Stimulated activated memory B cell treated with anti-CD40 and anti-IgM and Interleukin-4, amounts not matched to agents 10 μg/mL and 1 μg/mL and 100 μg/mL, for 72 hours (primary cell): Measurements from ENCODE around the gene SYTL2.

Experiments used
- ATAC-seq: fragments of 150-1000 bp; cut with Tn5 transposase; 2 replicates; pipeline ENCODE4 v1.10.0; 2021
- H3K27ac Mint-ChIP-seq: one replicate; pipeline ENCODE4 v1.8.0; 2022; ENCODE audit warnings: mild to moderate bottlenecking, mixed read lengths
- H3K27me3 Mint-ChIP-seq: one replicate; pipeline ENCODE4 v1.8.0; 2022; ENCODE audit warnings: mixed read lengths
- H3K36me3 Mint-ChIP-seq: one replicate; pipeline ENCODE4 v1.8.0; 2022; ENCODE audit warnings: mixed read lengths
- H3K4me1 Mint-ChIP-seq: one replicate; pipeline ENCODE4 v1.8.0; 2022; ENCODE audit warnings: mixed read lengths
- H3K4me3 Mint-ChIP-seq: one replicate; pipeline ENCODE4 v1.8.0; 2022; ENCODE audit warnings: mild to moderate bottlenecking, moderate library complexity, mixed read lengths
- H3K9me3 Mint-ChIP-seq: one replicate; pipeline ENCODE4 v1.8.0; 2022; ENCODE audit warnings: mixed read lengths

Gene SYTL2

GRCh38 chr11:85723088-85723487 lies 87.9 kb downstream of the SYTL2 start:
- no peaks in the 10 kb centered on the region for H3K4me1 Mint-ChIP-seq
- no peak for ATAC-seq
- no peak overlapping the region for H3K27ac Mint-ChIP-seq
- peaks cover 9% of the 10 kb centered on the region for H3K27me3 Mint-ChIP-seq
- H3K9me3 Mint-ChIP-seq = no peaks in the 10 kb centered on the region
- H3K4me3 Mint-ChIP-seq = no peak overlapping the region
- H3K36me3 Mint-ChIP-seq = no peaks in the 10 kb centered on the region

- no peaks in the 10 kb centered on the region for H3K4me1 Mint-ChIP-seq
- no peak for ATAC-seq
- H3K27ac Mint-ChIP-seq = no peak overlapping the region
- no peaks in the 10 kb centered on the region for H3K36me3 Mint-ChIP-seq
- no peaks in the 10 kb centered on the region for H3K9me3 Mint-ChIP-seq
- H3K4me3 Mint-ChIP-seq = no peak overlapping the region
- H3K27me3 Mint-ChIP-seq = peaks cover 9% of the 10 kb centered on the region
Observed at GRCh38 chr11:85721191-85721590, 89.8 kb downstream of the SYTL2 start.

GRCh38 chr11:85718991-85719807 lies 91.7 kb downstream of the SYTL2 start:
- Mint-ChIP-seq H3K27me3 (peaks cover 3% of the 10 kb centered on the region), H3K4me3 (no peak overlapping the region), H3K9me3 (no peaks in the 10 kb centered on the region), H3K4me1 (no peaks in the 10 kb centered on the region), H3K27ac (no peak overlapping the region), H3K36me3 (no peaks in the 10 kb centered on the region)
- no peak for ATAC-seq

GRCh38 chr11:85718126-85718943 lies 92.6 kb downstream of the SYTL2 start:
- no peak for ATAC-seq
- H3K9me3 Mint-ChIP-seq = no peaks in the 10 kb centered on the region
- H3K27ac Mint-ChIP-seq = no peak overlapping the region
- H3K36me3 Mint-ChIP-seq = no peaks in the 10 kb centered on the region
- H3K4me3 Mint-ChIP-seq = no peak overlapping the region
- no peaks in the 10 kb centered on the region for H3K27me3 Mint-ChIP-seq
- H3K4me1 Mint-ChIP-seq = no peaks in the 10 kb centered on the region

- H3K27me3 Mint-ChIP-seq = peaks cover 8% of the 10 kb centered on the region
- H3K4me3 Mint-ChIP-seq = no peak overlapping the region
- H3K36me3 Mint-ChIP-seq = no peaks in the 10 kb centered on the region
- ATAC-seq = no peak
- no peaks in the 10 kb centered on the region for H3K4me1 Mint-ChIP-seq
- H3K9me3 Mint-ChIP-seq = no peaks in the 10 kb centered on the region
- no peak overlapping the region for H3K27ac Mint-ChIP-seq
Observed at GRCh38 chr11:85717429-85717828, 93.5 kb downstream of the SYTL2 start.

GRCh38 chr11:85712953-85713352 lies 98.0 kb downstream of the SYTL2 start:
- H3K27me3 Mint-ChIP-seq = peaks cover 8% of the 10 kb centered on the region
- H3K27ac Mint-ChIP-seq = no peak overlapping the region
- no peak for ATAC-seq
- H3K36me3 Mint-ChIP-seq = no peaks in the 10 kb centered on the region
- H3K4me1 Mint-ChIP-seq = no peaks in the 10 kb centered on the region
- H3K9me3 Mint-ChIP-seq = no peaks in the 10 kb centered on the region
- H3K4me3 Mint-ChIP-seq = no peak overlapping the region

GRCh38 chr11:85710917-85711316 lies 100.0 kb downstream of the SYTL2 start:
- H3K27ac Mint-ChIP-seq = no peak overlapping the region
- H3K9me3 Mint-ChIP-seq = no peaks in the 10 kb centered on the region
- no peak overlapping the region for H3K4me3 Mint-ChIP-seq
- H3K4me1 Mint-ChIP-seq = no peaks in the 10 kb centered on the region
- ATAC-seq = no peak
- peaks cover 8% of the 10 kb centered on the region for H3K27me3 Mint-ChIP-seq
- H3K36me3 Mint-ChIP-seq = no peaks in the 10 kb centered on the region

- no peak overlapping the region for H3K4me3 Mint-ChIP-seq
- no peak overlapping the region for H3K27ac Mint-ChIP-seq
- H3K27me3 Mint-ChIP-seq = peaks cover 8% of the 10 kb centered on the region
- H3K36me3 Mint-ChIP-seq = no peaks in the 10 kb centered on the region
- ATAC-seq = no peak
- H3K4me1 Mint-ChIP-seq = no peaks in the 10 kb centered on the region
- no peaks in the 10 kb centered on the region for H3K9me3 Mint-ChIP-seq
Observed at GRCh38 chr11:85709941-85710702, 100.8 kb downstream of the SYTL2 start.

- peaks cover 16% of the 10 kb centered on the region for H3K27me3 Mint-ChIP-seq
- H3K36me3 Mint-ChIP-seq = peaks cover 4% of the 10 kb centered on the region
- H3K9me3 Mint-ChIP-seq = no peaks in the 10 kb centered on the region
- H3K4me1 Mint-ChIP-seq = no peaks in the 10 kb centered on the region
- no peak overlapping the region for H3K27ac Mint-ChIP-seq
- ATAC-seq = no peak
- H3K4me3 Mint-ChIP-seq = no peak overlapping the region
Observed at GRCh38 chr11:85705800-85706199, 105.1 kb downstream of the SYTL2 start.

GRCh38 chr11:85704967-85705366 lies 106.0 kb downstream of the SYTL2 start:
- Mint-ChIP-seq H3K4me1 (peaks cover 4% of the 10 kb centered on the region), H3K27me3 (peaks cover 16% of the 10 kb centered on the region), H3K4me3 (no peak overlapping the region), H3K27ac (no peak overlapping the region), H3K9me3 (no peaks in the 10 kb centered on the region), H3K36me3 (peaks cover 4% of the 10 kb centered on the region)
- no peak for ATAC-seq

- Mint-ChIP-seq H3K27me3 (peaks cover 16% of the 10 kb centered on the region), H3K9me3 (no peaks in the 10 kb centered on the region), H3K27ac (peak overlapping the region; percentile 55), H3K36me3 (peaks cover 4% of the 10 kb centered on the region), H3K4me1 (peaks cover 19% of the 10 kb centered on the region), H3K4me3 (no peak overlapping the region)
- ATAC-seq = no peak
Observed at GRCh38 chr11:85699957-85700741, 110.8 kb downstream of the SYTL2 start.

GRCh38 chr11:85698195-85698594 lies 112.7 kb downstream of the SYTL2 start:
- Mint-ChIP-seq H3K9me3 (no peaks in the 10 kb centered on the region), H3K27ac (no peak overlapping the region), H3K27me3 (peaks cover 9% of the 10 kb centered on the region), H3K36me3 (peaks cover 4% of the 10 kb centered on the region), H3K4me3 (no peak overlapping the region), H3K4me1 (peaks cover 19% of the 10 kb centered on the region)
- ATAC-seq = no peak

- Mint-ChIP-seq H3K9me3 (no peaks in the 10 kb centered on the region), H3K4me3 (no peak overlapping the region), H3K27ac (no peak overlapping the region), H3K36me3 (peaks cover 2% of the 10 kb centered on the region), H3K4me1 (peaks cover 19% of the 10 kb centered on the region), H3K27me3 (peaks cover 5% of the 10 kb centered on the region)
- no peak for ATAC-seq
Observed at GRCh38 chr11:85697747-85698146, 113.2 kb downstream of the SYTL2 start.

- Mint-ChIP-seq H3K27me3 (peaks cover 14% of the 10 kb centered on the region), H3K27ac (no peak overlapping the region), H3K4me1 (peaks cover 19% of the 10 kb centered on the region), H3K4me3 (no peak overlapping the region), H3K9me3 (no peaks in the 10 kb centered on the region), H3K36me3 (no peaks in the 10 kb centered on the region)
- ATAC-seq = no peak
Observed at GRCh38 chr11:85695546-85695945, 115.4 kb downstream of the SYTL2 start.
